Cortex of kidney (tissue), 1 donor: Measurements from ENCODE around the gene RRP8.
A peak's percentile ranks its signal among the peaks of the same experiment; 100 is the strongest.

Experiments used
- DNase-seq: peaks from one replicate; lab custom pipeline; 2025; lab: John Stamatoyannopoulos, UW

The RRP8 gene

GRCh38 chr11:6603287-6604080 is at the start of gene RRP8, which contains the start of gene ILK:
Gene RRP8, minus strand, starts transcription at chr11:6603616. Its CDS starts 114 bp downstream, at chr11:6603502.
Gene ILK, plus strand, starts transcription at chr11:6603774. Its CDS starts 498 bp downstream, at chr11:6604272.
- DNase-seq, result peak; percentile 83

GRCh38 chr11:6653097-6653496 is 49.7 kb upstream of the RRP8 start:
- DNase-seq, result no peak

GRCh38 chr11:6652182-6652581 is 48.8 kb upstream of the RRP8 start:
- DNase-seq, result no peak

GRCh38 chr11:6650980-6651379 is 47.6 kb upstream of the RRP8 start:
- no peak for DNase-seq

- DNase-seq, result no peak
Observed at GRCh38 chr11:6650104-6650503, 46.7 kb upstream of the RRP8 start.

- no peak for DNase-seq
Observed at GRCh38 chr11:6648501-6648900, 45.1 kb upstream of the RRP8 start.

- no peak for DNase-seq
Observed at GRCh38 chr11:6647836-6648235, 44.4 kb upstream of the RRP8 start.

- no peak for DNase-seq
Observed at GRCh38 chr11:6646918-6647679, 43.7 kb upstream of the RRP8 start.

GRCh38 chr11:6646576-6646917 is 43.1 kb upstream of the RRP8 start:
- DNase-seq, result no peak

GRCh38 chr11:6646071-6646470 is 42.7 kb upstream of the RRP8 start:
- no peak for DNase-seq

- DNase-seq, result no peak
Observed at GRCh38 chr11:6642957-6643356, 39.5 kb upstream of the RRP8 start.

GRCh38 chr11:6640985-6641701 is 37.7 kb upstream of the RRP8 start:
- no peak for DNase-seq

- DNase-seq, result no peak
Observed at GRCh38 chr11:6640036-6640984, 36.9 kb upstream of the RRP8 start.

GRCh38 chr11:6638429-6638828 is 35.0 kb upstream of the RRP8 start:
- no peak for DNase-seq

- no peak for DNase-seq
Observed at GRCh38 chr11:6637871-6638270, 34.5 kb upstream of the RRP8 start.

- DNase-seq, result no peak
Observed at GRCh38 chr11:6636480-6636879, 33.1 kb upstream of the RRP8 start.

GRCh38 chr11:6635082-6635932 is 31.9 kb upstream of the RRP8 start:
- no peak for DNase-seq

GRCh38 chr11:6634534-6634933 is 31.1 kb upstream of the RRP8 start:
- no peak for DNase-seq

- no peak for DNase-seq
Observed at GRCh38 chr11:6633422-6634408, 30.3 kb upstream of the RRP8 start.
